Osteoblast (primary cell): ENCODE results near the gene ZNF618. TPM values are rescaled to one million over a fixed set of nuclear protein-coding genes. Genes with fewer than 3 reads are reported as not detected.

Source experiments
- DNase-seq: peaks from one replicate; pipeline ENCODE4 v3.0.0; 2011; ENCODE audit warnings: low spot score, mixed read lengths; ENCODE audit not compliant: insufficient read length; ENCODE audit errors: missing footprints
- H2AFZ ChIP-seq: 2 replicates; pipeline ENCODE4 v1.6.0; 2011; ENCODE audit warnings: mild to moderate bottlenecking, low read length
- H3K27ac ChIP-seq: 2 replicates; pipeline ENCODE4 v1.5.1; 2011; ENCODE audit warnings: mild to moderate bottlenecking, low read depth, low read length, moderate library complexity
- H3K27me3 ChIP-seq: 2 replicates; pipeline ENCODE4 v1.6.0; 2012; ENCODE audit warnings: mild to moderate bottlenecking, control low read depth, inconsistent platforms, low read length, moderate library complexity; ENCODE audit not compliant: insufficient read depth
- H3K36me3 ChIP-seq: 2 replicates; pipeline ENCODE4 v1.5.1; 2011; ENCODE audit warnings: mild to moderate bottlenecking, low read length, control low read depth, moderate library complexity; ENCODE audit not compliant: insufficient read depth
- H3K4me1 ChIP-seq: 2 replicates; pipeline ENCODE4 v1.5.1; 2011; ENCODE audit warnings: mild to moderate bottlenecking, low read length, control low read depth, moderate library complexity; ENCODE audit not compliant: insufficient read depth
- H3K4me2 ChIP-seq: 2 replicates; pipeline ENCODE4 v1.6.0; 2011; ENCODE audit warnings: mild to moderate bottlenecking, low read length; ENCODE audit not compliant: insufficient read depth
- H3K4me3 ChIP-seq: fragments of 200-600 bp; sonication (generic); 3 replicates; pipeline ENCODE4 v1.5.1; 2012; ENCODE audit warnings: mild to moderate bottlenecking, low read length, inconsistent platforms; ENCODE audit not compliant: insufficient read depth
- H3K79me2 ChIP-seq: 2 replicates; pipeline ENCODE4 v1.6.0; 2012; ENCODE audit warnings: mild to moderate bottlenecking, low read length, control low read depth, inconsistent platforms; ENCODE audit not compliant: insufficient read depth
- H3K9me3 ChIP-seq: 2 replicates; pipeline ENCODE4 v1.5.1; 2011; ENCODE audit warnings: low read depth, low read length, control low read depth
- H4K20me1 ChIP-seq: 2 replicates; pipeline ENCODE4 v1.6.0; 2012; ENCODE audit warnings: mild to moderate bottlenecking, low read length, control low read depth; ENCODE audit not compliant: insufficient read depth
- CTCF ChIP-seq: IDR thresholded peaks from 2 replicates; pipeline ENCODE4 v1.5.1; 2011; ENCODE audit warnings: mild to moderate bottlenecking, low read depth, low read length, moderate library complexity; ENCODE audit errors: extremely low read depth
- total RNA-seq: library from RNA; depleted of rRNA; stranded (reverse); fragments of >200 nt; gene quantifications from 2 replicates; pipeline ENCODE4 v1.2.3, GENCODE V29; 2012

ZNF618 gene
- total RNA-seq, 1 donor = 10.1 TPM

GRCh38 chr9:114070188-114071103, 194.3 kb downstream of the ZNF618 start:
- Histone ChIP-seq H3K4me2 (no peak overlapping the region), H3K27me3 (peaks cover 24% of the 10 kb centered on the region), H3K4me3 (no peak overlapping the region), H3K27ac (no peak overlapping the region), H3K79me2 (no peaks in the 10 kb centered on the region), H3K9me3 (no peaks in the 10 kb centered on the region), H2AFZ (no peak overlapping the region), H3K36me3 (no peaks in the 10 kb centered on the region), H4K20me1 (no peaks in the 10 kb centered on the region), H3K4me1 (no peaks in the 10 kb centered on the region)
- TF ChIP-seq CTCF = no peak
- peak; percentile 49 for DNase-seq

GRCh38 chr9:114071197-114071795, 195.2 kb downstream of the ZNF618 start:
- no peak for TF ChIP-seq CTCF
- DNase-seq = no peak
- Histone ChIP-seq H3K79me2 (no peaks in the 10 kb centered on the region), H2AFZ (no peak overlapping the region), H3K27ac (no peak overlapping the region), H3K4me3 (no peak overlapping the region), H4K20me1 (no peaks in the 10 kb centered on the region), H3K4me2 (no peak overlapping the region), H3K9me3 (no peaks in the 10 kb centered on the region), H3K36me3 (no peaks in the 10 kb centered on the region), H3K4me1 (no peaks in the 10 kb centered on the region), H3K27me3 (peaks cover 25% of the 10 kb centered on the region)

GRCh38 chr9:114072184-114073140, 196.4 kb downstream of the ZNF618 start:
- peak; percentile 55 for DNase-seq
- no peak overlapping the region for H3K4me2 ChIP-seq
- H3K27me3 ChIP-seq = peaks cover 34% of the 10 kb centered on the region
- H3K36me3 ChIP-seq = no peaks in the 10 kb centered on the region
- H3K27ac ChIP-seq = no peak overlapping the region
- no peaks in the 10 kb centered on the region for H3K9me3 ChIP-seq
- H2AFZ ChIP-seq = peak overlapping the region; percentile 25
- no peak overlapping the region for H3K4me3 ChIP-seq
- no peak for TF ChIP-seq CTCF
- no peaks in the 10 kb centered on the region for H3K79me2 ChIP-seq
- H4K20me1 ChIP-seq = no peaks in the 10 kb centered on the region
- H3K4me1 ChIP-seq = no peaks in the 10 kb centered on the region
